ENCODE results near the gene PDIA5.

- no peak for TF ChIP-seq CTCF (IDR thresholded peaks at IDR 0.05)
- no peak for TF ChIP-seq POLR2AphosphoS5 (IDR thresholded peaks at IDR 0.05)
- no peak for TF ChIP-seq POLR2A (IDR thresholded peaks at IDR 0.05)
These were observed 90.4 kb downstream of the PDIA5 start for GRCh38 chr3:123157209-123157597.

Measured in upper lobe of left lung (tissue), 4 donors.